Stomach smooth muscle (tissue), 2 donors: ENCODE data around the gene GINS2.

ENCODE experiments used
- H3K27ac ChIP-seq: one replicate; pipeline ENCODE4 v1.7.0; 2013; ENCODE audit warnings: mild to moderate bottlenecking, low read length, inconsistent platforms
- H3K27me3 ChIP-seq, 2 donors: one replicate each; pipeline ENCODE4 v1.7.0; 2013; ENCODE audit warnings: low read length in 2 of 2; ENCODE audit not compliant: insufficient read depth in 2 of 2, control insufficient read depth in 1 of 2
- H3K36me3 ChIP-seq, 2 donors: one replicate each; pipeline ENCODE4 v1.7.0; 2013; ENCODE audit warnings: low read length in 2 of 2; ENCODE audit not compliant: control insufficient read depth in 2 of 2, insufficient read depth in 2 of 2
- H3K4me1 ChIP-seq: one replicate; pipeline ENCODE4 v1.7.0; 2013; ENCODE audit warnings: low read length; ENCODE audit not compliant: control insufficient read depth, insufficient read depth
- H3K4me3 ChIP-seq, 2 donors: one replicate each; pipeline ENCODE4 v1.7.0; 2013; ENCODE audit warnings: low read length in 2 of 2
- H3K9ac ChIP-seq, 2 donors: one replicate each; pipeline ENCODE4 v1.7.0; 2013; ENCODE audit warnings: low read length in 2 of 2, mild to moderate bottlenecking in 1 of 2
- H3K9me3 ChIP-seq, 2 donors: one replicate each; pipeline ENCODE4 v1.7.0; 2013; ENCODE audit warnings: low read length in 2 of 2; ENCODE audit not compliant: control insufficient read depth in 2 of 2
- donor health status: healthy.
- donor health status: Pancreatic carcinoma.

GINS2 gene

DNA sequence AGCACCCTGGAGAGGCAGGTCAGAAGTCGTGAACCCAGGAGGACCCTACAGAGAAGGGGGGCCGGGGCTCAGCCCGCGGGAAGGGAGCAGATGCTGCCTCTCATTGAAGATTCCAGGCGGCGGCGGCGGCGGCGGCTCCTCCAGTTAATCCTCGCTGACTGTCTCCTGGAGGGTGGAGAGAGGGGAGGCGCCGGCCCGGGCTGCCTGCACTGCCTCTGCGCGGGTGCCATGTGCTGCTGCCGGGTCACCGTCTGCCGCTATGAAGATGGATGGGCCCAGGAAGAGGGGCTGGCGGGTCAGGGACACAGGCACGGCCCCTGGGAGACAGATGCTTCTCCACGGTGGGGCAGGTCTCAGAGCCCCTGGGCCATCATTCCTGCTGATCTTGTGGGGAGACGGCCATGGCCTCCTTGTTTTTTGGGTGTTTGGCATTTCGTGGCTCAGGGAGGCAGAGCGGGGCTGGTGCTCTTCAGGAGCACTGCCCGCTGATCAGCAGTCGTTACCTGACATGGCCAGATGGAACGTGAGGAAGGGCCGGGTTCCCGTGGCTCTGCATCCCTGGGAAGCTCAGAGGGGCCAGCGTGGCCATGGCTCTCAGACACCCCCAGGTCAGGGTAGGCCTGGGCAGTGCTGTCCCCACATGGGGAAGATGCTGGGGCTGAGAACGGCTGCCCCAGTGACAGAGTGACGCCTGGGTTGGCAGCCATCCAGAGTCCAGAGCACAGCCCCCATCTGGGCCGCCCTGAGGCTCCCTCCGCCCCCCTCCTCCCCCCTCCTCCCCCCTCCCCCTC is 36.1 kb downstream of the GINS2 start:
- Histone ChIP-seq H3K27ac (peak overlapping the region; percentile 85), H3K9ac (no peak overlapping the region), H3K9me3 (no peaks in the 10 kb centered on the region), H3K36me3 (peaks cover 16 to 24% of the 10 kb centered on the region in 2 donors), H3K4me3 (peak overlapping the region in 1 of 2 donors; percentile 35), H3K4me1 (peaks cover 32% of the 10 kb centered on the region), H3K27me3 (no peaks in the 10 kb centered on the region)

DNA sequence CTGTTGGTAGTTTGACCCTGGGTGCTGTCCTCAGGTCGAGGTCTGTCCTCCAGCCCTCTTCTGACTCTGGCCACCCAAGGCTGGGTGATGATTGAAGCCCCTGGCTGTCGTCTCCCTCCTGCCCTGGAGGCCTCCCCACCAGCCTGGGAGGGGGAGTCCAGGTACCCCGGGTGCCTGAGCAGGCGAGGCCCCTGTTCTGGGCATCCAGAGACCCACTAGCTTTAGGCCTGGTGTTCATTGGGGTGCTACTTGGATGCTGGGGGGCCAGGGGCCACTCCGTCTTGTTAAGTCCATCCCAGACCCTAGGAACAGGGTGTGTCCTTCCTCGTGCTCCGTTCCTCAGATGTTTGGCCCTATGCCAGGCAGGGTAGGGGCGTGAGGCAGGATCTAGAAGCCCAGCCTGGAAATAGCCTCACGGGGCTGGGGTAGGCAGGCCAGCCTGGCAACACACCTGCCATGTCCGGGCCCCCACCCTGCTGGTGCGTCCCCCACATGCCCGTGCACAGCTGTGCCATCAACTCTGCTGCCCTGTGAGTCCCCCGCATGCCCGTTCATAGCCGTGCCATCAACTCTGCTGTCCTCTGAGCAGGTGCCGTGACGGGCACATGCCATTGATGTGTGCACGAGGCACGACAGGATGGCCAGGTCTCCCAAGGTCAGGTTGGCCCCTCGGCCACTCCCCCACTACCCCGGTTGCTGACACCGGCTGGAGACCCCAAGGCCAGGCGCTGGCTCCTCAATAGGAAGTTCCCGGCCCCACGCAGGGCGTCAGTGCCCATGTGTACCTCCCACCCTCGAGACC is 36.9 kb downstream of the GINS2 start:
- no peaks in the 10 kb centered on the region for H3K9me3 ChIP-seq
- peak overlapping the region in 1 of 2 donors; percentile 33 for H3K9ac ChIP-seq
- H3K27ac ChIP-seq, result peak overlapping the region; percentile 85
- H3K36me3 ChIP-seq, result peaks cover 14 to 19% of the 10 kb centered on the region in 2 donors
- peaks cover 32% of the 10 kb centered on the region for H3K4me1 ChIP-seq
- no peak overlapping the region for H3K4me3 ChIP-seq
- no peaks in the 10 kb centered on the region for H3K27me3 ChIP-seq

DNA sequence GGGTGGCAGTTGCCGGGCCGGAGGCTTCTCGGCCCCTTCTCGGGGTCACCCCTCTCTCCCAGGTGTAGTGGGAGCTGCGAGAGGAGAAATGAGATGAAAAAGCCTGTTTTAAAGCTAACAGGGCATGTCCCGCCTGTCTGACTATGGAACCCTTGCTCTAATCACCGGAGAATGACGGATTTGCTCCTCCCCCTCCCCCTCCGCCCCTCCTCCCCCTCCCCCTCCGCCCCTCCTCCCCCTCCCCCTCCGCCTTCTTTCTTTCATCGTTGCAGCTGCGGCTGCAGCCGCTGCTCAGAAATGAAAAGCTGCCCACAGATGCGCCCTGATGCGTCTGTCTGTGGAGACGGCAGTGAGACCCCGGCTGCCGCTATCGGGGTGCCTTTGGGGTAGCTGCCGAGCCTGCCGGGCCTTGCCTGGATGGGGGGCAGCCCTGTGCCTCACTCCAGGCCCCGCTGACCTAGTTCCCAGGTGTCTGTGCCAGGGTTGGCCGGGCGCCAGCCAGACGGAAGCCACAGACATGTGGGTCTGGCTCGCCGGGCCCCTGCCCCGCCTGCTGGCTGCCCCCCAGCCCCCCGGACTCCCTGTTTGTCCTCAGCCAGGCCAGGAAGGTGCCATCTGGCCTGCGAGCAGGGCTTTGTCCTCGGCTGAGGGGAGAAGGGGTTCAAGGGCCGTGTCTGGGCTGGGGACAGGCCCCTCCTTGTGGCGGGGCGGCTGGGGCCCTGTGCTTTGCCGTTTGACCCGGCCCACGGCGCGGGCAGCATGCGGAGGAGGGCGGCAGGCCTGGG is 37.7 kb downstream of the GINS2 start:
- no peaks in the 10 kb centered on the region for H3K27me3 ChIP-seq
- peaks cover 9 to 12% of the 10 kb centered on the region in 2 donors for H3K36me3 ChIP-seq
- peaks cover 32% of the 10 kb centered on the region for H3K4me1 ChIP-seq
- no peak overlapping the region for H3K4me3 ChIP-seq
- no peaks in the 10 kb centered on the region for H3K9me3 ChIP-seq
- H3K9ac ChIP-seq, result no peak overlapping the region
- H3K27ac ChIP-seq, result no peak overlapping the region

- peaks cover 3 to 6% of the 10 kb centered on the region in 2 donors for H3K36me3 ChIP-seq
- no peak overlapping the region for H3K9ac ChIP-seq
- no peaks in the 10 kb centered on the region for H3K27me3 ChIP-seq
- H3K4me1 ChIP-seq, result peaks cover 32% of the 10 kb centered on the region
- H3K27ac ChIP-seq, result no peak overlapping the region
- no peaks in the 10 kb centered on the region for H3K9me3 ChIP-seq
- no peak overlapping the region for H3K4me3 ChIP-seq
Observed at GRCh38 chr16:85650135-85650843, 38.5 kb downstream of the GINS2 start.

GRCh38 chr16:85649411-85650134 is 39.2 kb downstream of the GINS2 start:
- no peaks in the 10 kb centered on the region for H3K9me3 ChIP-seq
- no peak overlapping the region for H3K27ac ChIP-seq
- no peak overlapping the region for H3K4me3 ChIP-seq
- peaks cover 32% of the 10 kb centered on the region for H3K4me1 ChIP-seq
- no peak overlapping the region for H3K9ac ChIP-seq
- no peaks in the 10 kb centered on the region for H3K27me3 ChIP-seq
- peaks cover 0 to 2% of the 10 kb centered on the region in 2 donors for H3K36me3 ChIP-seq

DNA sequence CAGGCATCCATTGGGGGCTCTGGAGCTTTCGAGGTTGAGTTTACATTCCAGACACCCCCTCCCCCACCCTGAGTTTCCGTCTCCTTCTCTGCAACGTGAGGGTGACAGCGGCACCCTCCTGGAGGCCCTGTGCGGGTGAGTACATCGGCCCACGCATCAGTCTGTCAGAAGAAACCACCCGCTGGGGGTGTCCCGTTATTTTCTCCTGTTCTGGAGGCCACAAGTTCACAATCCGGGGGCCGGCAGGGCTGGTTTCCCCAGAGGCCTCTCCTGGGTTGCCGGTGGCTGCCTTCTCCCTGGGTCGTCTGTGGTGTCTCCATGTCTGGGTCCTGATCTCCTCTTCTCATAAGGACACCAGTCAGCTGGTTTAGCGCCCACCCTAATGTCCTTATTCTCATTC is 39.9 kb downstream of the GINS2 start:
- Histone ChIP-seq H3K36me3 (no peaks in the 10 kb centered on the region), H3K9ac (no peak overlapping the region), H3K27me3 (no peaks in the 10 kb centered on the region), H3K27ac (no peak overlapping the region), H3K4me3 (no peak overlapping the region), H3K9me3 (no peaks in the 10 kb centered on the region), H3K4me1 (peaks cover 31% of the 10 kb centered on the region)

DNA sequence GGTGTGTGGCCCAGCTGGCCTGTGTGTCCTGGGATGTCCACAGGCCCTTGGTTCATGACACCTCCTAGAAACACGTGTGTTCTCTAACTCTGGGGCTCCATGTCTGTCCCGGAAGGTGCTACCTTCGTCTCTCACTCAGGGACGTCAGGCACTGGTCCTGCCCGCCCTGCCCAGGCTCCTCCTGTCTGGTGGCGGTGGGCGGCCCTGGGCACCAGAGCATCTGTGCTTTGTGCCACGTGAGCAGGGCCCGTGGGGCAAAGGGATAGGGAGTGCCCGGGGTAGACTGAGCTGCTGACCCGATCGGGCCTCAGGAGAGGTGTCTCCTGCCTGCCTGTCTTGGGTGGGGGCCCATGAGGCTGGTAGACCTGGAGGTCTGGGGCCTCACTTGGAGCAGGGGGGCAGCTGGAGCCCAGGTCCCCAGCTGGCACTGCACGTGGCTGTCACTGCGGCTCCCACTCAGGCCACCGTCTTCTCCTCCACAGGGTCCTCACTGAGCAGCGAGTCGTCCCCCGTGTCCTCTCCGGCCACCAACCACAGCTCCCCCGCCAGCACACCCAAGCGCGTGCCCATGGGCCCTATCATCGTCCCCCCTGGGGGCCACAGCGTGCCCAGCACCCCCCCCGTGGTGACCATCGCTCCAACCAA is 40.6 kb downstream of the GINS2 start:
- Histone ChIP-seq H3K36me3 (no peaks in the 10 kb centered on the region), H3K9me3 (no peaks in the 10 kb centered on the region), H3K4me1 (peaks cover 31% of the 10 kb centered on the region), H3K27ac (no peak overlapping the region), H3K4me3 (no peak overlapping the region), H3K9ac (no peak overlapping the region), H3K27me3 (no peaks in the 10 kb centered on the region)

GRCh38 chr16:85646976-85647375 is 41.8 kb downstream of the GINS2 start:
- Histone ChIP-seq H3K27ac (no peak overlapping the region), H3K4me1 (peaks cover 22% of the 10 kb centered on the region), H3K36me3 (no peaks in the 10 kb centered on the region), H3K27me3 (no peaks in the 10 kb centered on the region), H3K4me3 (no peak overlapping the region), H3K9me3 (no peaks in the 10 kb centered on the region), H3K9ac (no peak overlapping the region)

DNA sequence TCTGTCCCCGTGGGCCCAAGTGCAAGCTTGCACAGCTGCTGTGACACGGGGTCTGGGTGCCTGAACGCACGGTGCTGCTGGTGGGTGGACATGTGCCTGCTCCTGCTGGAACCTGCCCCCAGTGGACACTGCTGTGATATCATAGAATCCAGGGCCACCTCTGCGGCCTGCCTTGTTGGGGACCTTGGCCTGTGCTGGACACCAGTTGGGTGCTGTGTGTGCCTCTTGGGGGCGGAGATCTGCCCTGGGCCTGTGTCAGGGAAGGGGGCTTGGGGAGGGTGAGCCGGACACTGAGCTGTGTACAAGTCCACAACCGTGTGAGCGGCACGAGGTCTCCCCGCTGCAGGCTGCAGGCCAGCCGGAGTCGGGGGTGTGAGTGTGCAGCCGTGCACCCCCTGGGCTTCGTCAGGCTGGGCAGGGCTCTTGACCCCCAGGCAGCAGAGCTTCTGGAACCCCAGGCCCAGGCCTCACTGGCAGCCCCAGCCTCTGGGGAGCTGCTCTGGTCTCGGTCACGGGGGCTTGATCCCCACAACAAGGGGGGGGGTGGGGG is 42.3 kb downstream of the GINS2 start:
- Histone ChIP-seq H3K9me3 (no peaks in the 10 kb centered on the region), H3K4me1 (peaks cover 17% of the 10 kb centered on the region), H3K9ac (no peak overlapping the region), H3K27ac (no peak overlapping the region), H3K36me3 (no peaks in the 10 kb centered on the region), H3K4me3 (no peak overlapping the region), H3K27me3 (no peaks in the 10 kb centered on the region)
